ENCODE measurements around the gene SLC36A1. TPM values are rescaled to one million over a fixed set of nuclear protein-coding genes. Genes with fewer than 3 reads are reported as not detected.
A peak's percentile ranks its signal among the peaks of the same experiment; 100 is the strongest.

SLC36A1 gene
- total RNA-seq, 1 experiment from 2014 or later = 11.0 TPM

- ChIA-PET POLR2A (ENCODE audit: unreplicated experiment) (no interaction called here), CTCF (interaction anchor here (1.3 to 2.3 kb wide), 2 partner anchors 75 to 203 kb away, joined by 8 to 23 read pairs; no protein-coding TSS in a partner anchor)
- TF ChIP-seq EZH2 (IDR thresholded peaks at IDR 0.05; ENCODE audit: low read depth) = no peak
- TF ChIP-seq CTCF (conservative IDR thresholded peaks at IDR 0.05) = no peak
- Histone ChIP-seq H3K79me2 (ENCODE audit: low read depth) (no peaks in the 10 kb centered on the region), H3F3A (ENCODE audit: insufficient read depth, low read depth) (peaks cover 6% of the 10 kb centered on the region; the same call in 1 of the 2 replicates), H3K4me2 (peak overlapping the region; percentile 100), H3K27me3 (ENCODE audit: insufficient read depth, low read depth) (no peaks in the 10 kb centered on the region), H3K4me1 (replicated peaks; ENCODE audit: insufficient read depth) (peaks cover 7% of the 10 kb centered on the region), H3K36me3 (ENCODE audit: low read depth) (no peaks in the 10 kb centered on the region), H3K9me3 (ENCODE audit: insufficient read depth, low read depth) (no peaks in the 10 kb centered on the region), H2AFZ (peak overlapping the region; percentile 99), H3K27ac (no peak overlapping the region), H3K9me2 (ENCODE audit: insufficient read depth) (no peaks in the 10 kb centered on the region), H3K4me3 (peak overlapping the region; percentile 70), H4K20me1 (ENCODE audit: insufficient read depth) (no peaks in the 10 kb centered on the region)
- intact Hi-C loops (cut with micrococcal nuclease; ENCODE audit: unreplicated experiment) = loop anchor here (5.0 kb wide), 1 partner anchor 324 kb away; the partner anchor contains the start of gene G3BP1
- TSS peak; percentile 45 for BruUV-seq (replicated peaks)
- peak; percentile 34 to 50 for DNase-seq
These were observed 909 bp downstream of the SLC36A1 start for GRCh38 chr5:151448038-151448985.

GRCh38 chr5:151449297-151449696 lies 1.9 kb downstream of the SLC36A1 start:
- H3K36me3 ChIP-seq (ENCODE audit: low read depth) = no peaks in the 10 kb centered on the region
- TF ChIP-seq CTCF (conservative IDR thresholded peaks at IDR 0.05) (no peak), EZH2 (IDR thresholded peaks at IDR 0.05; ENCODE audit: low read depth) (no peak)
- ChIA-PET POLR2A (ENCODE audit: unreplicated experiment) (no interaction called here), CTCF (interaction anchor here (2.3 kb wide), 1 partner anchor 202 kb away, joined by 23 read pairs; no protein-coding TSS in a partner anchor)
- H3F3A ChIP-seq (ENCODE audit: insufficient read depth, low read depth) = peaks cover 6% of the 10 kb centered on the region; the same call in 1 of the 2 replicates
- no TSS peak for BruUV-seq (replicated peaks)
- H3K27ac ChIP-seq = no peak overlapping the region
- H4K20me1 ChIP-seq (ENCODE audit: insufficient read depth) = no peaks in the 10 kb centered on the region
- peaks cover 16% of the 10 kb centered on the region for H3K4me1 ChIP-seq (replicated peaks; ENCODE audit: insufficient read depth)
- no peaks in the 10 kb centered on the region for H3K27me3 ChIP-seq (ENCODE audit: insufficient read depth, low read depth)
- H3K4me2 ChIP-seq = peak overlapping the region; percentile 100; the same call in 1 of the 2 replicates
- H2AFZ ChIP-seq = no peak overlapping the region
- no peaks in the 10 kb centered on the region for H3K79me2 ChIP-seq (ENCODE audit: low read depth)
- H3K9me3 ChIP-seq (ENCODE audit: insufficient read depth, low read depth) = no peaks in the 10 kb centered on the region
- intact Hi-C loops (cut with micrococcal nuclease; ENCODE audit: unreplicated experiment) = loop anchor here (5.0 kb wide), 1 partner anchor 323 kb away; the partner anchor contains the start of gene G3BP1
- H3K9me2 ChIP-seq (ENCODE audit: insufficient read depth) = no peaks in the 10 kb centered on the region
- H3K4me3 ChIP-seq = no peak overlapping the region
- no peak for DNase-seq

- POLR2A ChIA-PET (ENCODE audit: unreplicated experiment) = no interaction called here
- no TSS peak for BruUV-seq (replicated peaks)
- Histone ChIP-seq H3K27me3 (ENCODE audit: insufficient read depth, low read depth) (no peaks in the 10 kb centered on the region), H4K20me1 (ENCODE audit: insufficient read depth) (no peaks in the 10 kb centered on the region), H3K4me2 (no peak overlapping the region), H2AFZ (no peak overlapping the region), H3K79me2 (ENCODE audit: low read depth) (no peaks in the 10 kb centered on the region), H3F3A (ENCODE audit: insufficient read depth, low read depth) (peaks cover 6% of the 10 kb centered on the region; the same call in 1 of the 2 replicates), H3K4me3 (no peak overlapping the region), H3K4me1 (replicated peaks; ENCODE audit: insufficient read depth) (peaks cover 18% of the 10 kb centered on the region), H3K9me2 (ENCODE audit: insufficient read depth) (no peaks in the 10 kb centered on the region), H3K9me3 (ENCODE audit: insufficient read depth, low read depth) (no peaks in the 10 kb centered on the region), H3K36me3 (ENCODE audit: low read depth) (no peaks in the 10 kb centered on the region), H3K27ac (no peak overlapping the region)
- DNase-seq = no peak
- TF ChIP-seq EZH2 (IDR thresholded peaks at IDR 0.05; ENCODE audit: low read depth) = no peak
- no peak for TF ChIP-seq CTCF (conservative IDR thresholded peaks at IDR 0.05)
- CTCF ChIA-PET = no interaction called here
- intact Hi-C loops (cut with micrococcal nuclease; ENCODE audit: unreplicated experiment) = loop anchor here (5.0 kb wide), 1 partner anchor 322 kb away; the partner anchor contains the start of gene G3BP1
These were observed 2.4 kb downstream of the SLC36A1 start for GRCh38 chr5:151449839-151450238.
